DMS79 (cell line): Measurements from ENCODE around the gene SHISA9.

ENCODE experiments used
- DNase-seq: peaks from one replicate; lab custom pipeline; 2025; lab: John Stamatoyannopoulos, UW

The SHISA9 gene

DNA sequence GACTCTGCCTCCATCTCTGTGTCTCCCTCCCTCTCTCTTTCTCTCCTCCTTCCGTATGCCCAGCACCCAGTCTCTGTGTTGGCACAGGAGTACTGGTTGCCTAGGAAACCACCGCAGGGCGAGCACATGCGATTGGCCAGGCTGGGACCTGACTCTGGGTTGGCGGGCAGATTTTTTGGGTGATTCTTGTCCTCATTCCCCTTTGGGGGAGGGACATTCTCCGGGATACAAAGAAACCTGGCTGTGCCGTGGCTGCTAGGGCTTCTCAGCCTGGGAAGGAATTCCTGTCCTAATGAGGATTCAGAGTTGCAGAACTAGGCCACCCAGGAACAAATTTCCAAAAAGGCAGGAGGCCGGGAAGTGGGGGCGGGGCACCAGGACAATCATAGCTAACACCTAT is 168.9 kb downstream of the SHISA9 start:
- DNase-seq: no peak

DNA sequence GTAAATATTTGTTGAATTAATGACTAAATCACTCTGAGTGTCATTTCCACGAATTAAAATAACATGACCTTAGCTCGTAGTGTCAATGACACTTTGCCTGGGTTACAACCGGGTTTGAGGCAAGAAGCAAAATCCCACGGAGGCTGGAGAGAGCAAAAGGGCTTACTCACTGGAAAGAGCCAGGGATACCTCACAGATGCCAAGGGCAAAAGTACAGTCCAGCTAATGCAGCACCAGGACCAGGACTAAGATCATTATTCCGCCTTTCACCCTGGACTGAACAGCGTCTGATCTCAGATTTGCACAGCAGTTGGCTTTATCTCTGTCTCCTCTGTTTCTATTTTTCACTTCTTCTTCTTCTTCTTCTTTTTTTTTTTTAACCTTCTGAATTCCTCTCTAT is 175.5 kb downstream of the SHISA9 start:
- no peak for DNase-seq

GRCh38 chr16:13077816-13078215 is 176.4 kb downstream of the SHISA9 start:
- no peak for DNase-seq

GRCh38 chr16:13080531-13080930 is 179.1 kb downstream of the SHISA9 start:
- no peak for DNase-seq

GRCh38 chr16:13081825-13082331 is 180.5 kb downstream of the SHISA9 start:
- no peak for DNase-seq

DNA sequence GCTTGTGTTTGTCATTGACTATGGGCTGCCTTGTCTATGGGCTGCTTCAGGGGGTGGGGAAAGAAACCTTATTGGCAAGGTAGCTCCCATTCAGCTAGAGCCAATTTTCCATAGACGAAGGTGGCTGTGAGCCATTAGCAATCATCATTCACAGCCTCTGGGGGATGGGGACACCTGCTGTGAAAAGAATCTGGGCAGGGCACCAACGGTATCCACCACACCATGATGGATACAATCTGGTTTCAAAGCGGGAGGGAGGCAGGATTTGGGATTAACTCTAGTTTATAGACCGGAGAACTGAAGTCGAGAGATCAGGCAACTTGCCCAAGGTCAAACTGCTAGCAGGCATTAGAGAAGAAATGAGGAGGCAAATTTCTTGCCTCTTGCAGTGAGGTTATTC is 182.3 kb downstream of the SHISA9 start:
- no peak for DNase-seq

GRCh38 chr16:13084331-13084730 is 182.9 kb downstream of the SHISA9 start:
- DNase-seq: no peak

DNA sequence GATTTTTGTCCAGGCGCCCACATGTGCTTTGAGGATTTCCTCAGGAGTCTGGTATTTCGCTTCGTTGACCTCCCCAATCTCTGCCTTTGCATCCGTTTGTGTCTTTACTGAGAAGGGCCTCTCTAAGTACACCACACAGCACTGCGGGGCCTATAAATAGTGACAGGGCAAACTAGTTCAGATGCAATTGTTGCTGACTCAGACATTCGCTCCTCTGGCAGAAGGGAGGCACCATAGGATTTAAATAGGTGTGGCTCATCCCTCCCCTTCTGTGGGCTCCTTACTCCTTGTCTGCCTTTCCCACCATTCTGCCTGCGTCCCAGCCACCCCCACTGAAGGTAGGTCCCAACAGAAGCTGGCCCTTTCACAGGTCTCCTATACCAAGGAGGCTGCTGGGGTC is 192.3 kb downstream of the SHISA9 start:
- no peak for DNase-seq

- DNase-seq: no peak
These were observed 193.7 kb downstream of the SHISA9 start for GRCh38 chr16:13095061-13095460.

DNA sequence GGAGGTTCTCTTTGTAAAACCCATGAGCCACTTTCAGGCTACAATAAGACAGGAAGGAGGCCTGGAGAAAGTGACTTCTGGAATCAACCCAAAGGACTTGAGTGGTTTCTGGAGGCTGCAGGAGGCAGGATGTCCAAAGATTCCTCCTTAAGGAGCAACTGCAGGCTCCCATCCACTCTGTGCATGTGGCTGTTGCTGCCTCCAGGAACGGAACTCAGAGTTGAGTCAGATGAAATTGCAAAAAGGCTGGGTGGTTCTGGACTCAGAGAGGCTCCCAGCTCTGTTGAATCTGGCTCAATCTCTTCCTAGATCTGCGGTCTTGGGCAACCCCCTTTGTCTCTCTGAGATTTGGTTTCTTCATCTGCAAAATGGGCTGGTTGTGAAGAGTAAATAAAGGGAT is 197.1 kb downstream of the SHISA9 start:
- no peak for DNase-seq

DNA sequence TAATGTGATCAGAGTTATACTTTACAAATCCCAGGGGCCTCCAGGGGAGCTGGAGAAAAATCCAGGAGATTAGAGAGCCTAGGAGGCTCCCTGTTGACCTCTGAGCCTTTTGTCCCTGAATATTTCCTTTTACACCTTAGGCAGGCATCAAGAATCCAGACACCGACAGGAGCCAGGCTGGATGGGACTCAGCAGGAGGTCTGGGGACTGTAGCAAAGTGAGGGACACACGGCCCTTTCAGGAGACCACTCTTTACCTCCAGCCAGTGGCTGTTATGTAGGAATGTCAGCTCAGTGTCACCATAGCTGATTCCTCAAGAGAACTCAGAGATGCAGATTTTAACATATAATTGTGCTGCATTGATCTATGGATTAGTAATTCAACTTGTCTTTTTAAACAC is 198.4 kb downstream of the SHISA9 start:
- DNase-seq: no peak

- DNase-seq: no peak
These were observed 199.6 kb downstream of the SHISA9 start for GRCh38 chr16:13100970-13101369.

DNA sequence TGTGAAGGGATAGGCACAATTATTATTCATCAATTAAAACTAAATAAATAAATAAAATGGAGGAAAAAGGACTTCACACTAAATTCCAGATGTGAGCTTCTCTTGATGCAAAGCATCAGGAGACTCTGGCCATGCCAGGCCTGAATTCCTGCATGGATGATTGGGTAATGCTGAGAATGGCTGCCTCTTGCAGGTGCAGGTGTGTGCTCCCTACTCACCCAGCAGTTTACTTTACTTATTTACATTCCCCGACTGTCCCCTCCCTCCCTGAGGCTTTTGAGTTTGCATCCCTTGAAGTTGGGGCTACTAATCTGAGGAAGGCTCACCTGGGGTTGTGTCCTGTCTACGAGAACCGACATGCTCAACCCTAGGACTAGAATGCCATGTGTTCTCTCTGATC is 200.4 kb downstream of the SHISA9 start:
- DNase-seq: no peak

DNA sequence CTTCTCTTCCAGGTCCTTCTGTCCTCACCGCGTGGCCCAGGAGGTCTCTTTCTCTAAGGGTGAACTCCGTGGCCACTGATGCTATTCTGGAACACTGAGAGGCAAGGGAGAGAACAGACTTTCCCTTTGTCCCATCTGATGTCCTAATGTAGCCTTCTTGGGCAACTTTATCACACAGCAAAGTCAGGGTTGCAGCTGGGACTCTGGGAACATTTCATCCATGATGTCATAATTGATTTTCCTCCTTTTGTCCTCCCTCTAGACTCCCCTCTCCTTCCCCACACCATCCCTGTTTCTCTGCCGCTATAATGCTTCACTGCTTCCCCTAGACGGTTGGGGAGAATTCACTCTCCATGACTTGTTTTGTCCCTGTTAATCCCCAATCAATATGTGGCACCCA is 201.0 kb downstream of the SHISA9 start:
- DNase-seq: no peak

GRCh38 chr16:13103831-13104530 is 202.6 kb downstream of the SHISA9 start:
- DNase-seq: no peak

GRCh38 chr16:13104772-13105171 is 203.4 kb downstream of the SHISA9 start:
- no peak for DNase-seq

GRCh38 chr16:13105427-13105826 is 204.0 kb downstream of the SHISA9 start:
- no peak for DNase-seq

- no peak for DNase-seq
These were observed 205.1 kb downstream of the SHISA9 start for GRCh38 chr16:13106464-13106863.

DNA sequence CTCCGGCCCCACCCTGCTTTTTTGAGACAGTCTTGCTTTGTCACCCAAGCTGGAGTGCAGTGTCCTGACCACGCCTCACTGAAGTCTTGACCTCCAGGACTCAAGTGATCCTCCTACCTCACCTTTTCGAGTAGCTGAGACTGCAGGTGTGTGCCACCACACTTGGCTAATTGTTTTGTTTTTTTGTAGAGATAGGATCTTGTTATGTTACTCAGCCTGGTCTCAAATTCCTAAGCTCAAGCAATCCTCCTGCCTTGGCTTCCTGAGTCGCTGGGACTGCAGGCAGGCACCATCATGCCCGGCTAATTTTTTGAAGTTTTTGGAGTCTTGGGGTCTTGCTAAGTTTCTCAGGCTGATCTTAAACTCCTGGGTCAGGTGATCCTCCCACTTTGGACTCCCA is 206.7 kb downstream of the SHISA9 start:
- DNase-seq: no peak

DNA sequence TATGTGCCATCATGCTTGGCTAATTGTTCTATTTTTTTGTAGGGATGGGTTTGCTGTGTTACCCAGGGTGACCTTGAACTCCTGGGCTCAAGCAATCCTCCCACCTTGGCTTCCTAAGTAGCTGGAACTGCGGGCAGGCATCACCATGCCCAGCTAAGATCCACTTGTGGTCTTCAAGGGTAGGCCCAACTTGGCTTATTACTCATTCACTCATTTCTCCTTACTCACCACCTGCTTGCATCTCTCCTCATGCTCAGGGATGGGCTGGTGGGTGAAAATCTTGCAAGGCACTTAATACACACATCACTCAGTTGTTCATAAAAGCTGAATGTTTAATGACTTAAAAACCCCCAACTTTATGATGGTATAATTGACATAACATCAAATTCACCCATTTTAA is 207.8 kb downstream of the SHISA9 start:
- no peak for DNase-seq

- no peak for DNase-seq
These were observed 208.9 kb downstream of the SHISA9 start for GRCh38 chr16:13110124-13110796.

DNA sequence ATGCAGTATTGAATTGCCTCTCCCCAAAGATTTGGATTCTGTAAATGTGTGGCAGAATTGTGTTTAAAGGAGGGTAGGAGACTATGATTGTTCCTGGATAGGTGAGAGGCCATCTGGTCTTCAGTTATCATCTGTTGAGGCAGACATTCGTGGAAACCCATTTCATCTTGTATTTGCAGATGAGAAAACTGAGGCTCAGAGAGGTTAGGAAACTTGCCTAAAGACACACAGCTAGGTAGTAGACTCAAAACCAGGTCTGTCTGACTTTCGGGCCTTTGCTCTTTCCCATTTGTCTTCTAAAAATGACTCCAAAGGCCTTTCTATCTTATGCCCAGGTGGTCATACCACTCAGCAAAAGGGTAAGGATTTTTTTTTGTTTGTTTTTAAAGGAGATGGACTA is 210.3 kb downstream of the SHISA9 start:
- DNase-seq: no peak

DNA sequence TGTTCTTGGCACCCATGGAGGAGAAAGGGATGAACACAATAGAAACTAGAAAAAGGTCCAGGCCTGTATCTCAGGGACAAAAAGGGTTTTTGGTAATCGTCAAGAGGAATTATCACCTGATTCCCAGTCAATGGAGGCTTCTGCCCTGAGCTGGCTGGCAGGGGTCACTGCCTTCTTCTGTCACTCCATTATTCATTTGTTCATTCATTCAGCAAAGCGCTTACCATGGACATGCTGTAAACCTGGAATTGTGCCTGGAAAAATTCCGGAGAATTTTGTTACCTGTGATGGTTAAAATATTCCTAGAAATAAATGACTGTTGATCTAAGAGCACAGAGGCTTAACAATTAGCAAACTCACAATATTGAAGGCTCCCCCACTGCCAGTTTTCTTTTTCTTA is 212.3 kb downstream of the SHISA9 start:
- no peak for DNase-seq

DNA sequence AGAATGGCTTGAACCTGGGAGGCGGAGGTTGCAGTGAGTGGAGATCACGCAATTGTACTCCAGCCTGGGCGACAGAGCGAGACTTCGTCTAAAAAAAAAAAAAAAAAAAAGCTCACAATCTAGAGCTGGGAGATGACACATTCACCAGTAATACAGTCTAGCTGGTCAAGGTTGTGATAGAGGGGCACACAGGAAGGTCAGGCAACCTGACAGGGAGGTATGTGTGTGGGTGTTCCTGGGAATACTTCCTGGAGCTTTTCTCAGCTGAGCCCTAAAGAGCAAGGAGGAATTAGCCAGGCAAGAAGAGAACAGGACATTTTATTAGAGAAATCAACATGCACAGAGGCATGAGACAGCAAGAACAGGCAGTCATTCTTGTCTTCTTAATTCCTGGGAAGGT is 216.7 kb downstream of the SHISA9 start:
- no peak for DNase-seq
